ENCODE results near the gene UBN2.
"Not testable (repeated sequence)": the region's sequence is repeated elsewhere in the genome, so short reads cannot be mapped to it uniquely, and the experiment has no call there.

DNA sequence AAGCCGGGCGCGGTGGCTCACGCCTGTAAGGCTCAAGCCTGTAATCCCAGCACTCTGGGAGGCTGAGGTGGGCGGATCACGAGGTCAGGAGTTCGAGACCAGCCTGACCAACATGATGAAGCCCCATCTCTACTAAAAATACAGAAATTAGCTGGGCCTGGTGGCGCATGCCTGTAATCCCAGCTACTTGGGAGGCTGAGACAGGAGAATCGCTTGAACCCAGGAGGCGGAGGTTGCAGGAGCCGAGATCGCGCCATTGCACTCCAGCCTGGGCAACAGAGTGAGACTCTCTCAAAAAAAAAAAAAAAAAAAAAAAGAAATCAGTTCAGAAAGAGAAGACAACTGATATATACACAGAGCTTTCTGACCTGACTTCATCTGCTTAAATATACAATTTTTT lies 102.4 kb downstream of the UBN2 start:
- TF ChIP-seq, protein P1, sequence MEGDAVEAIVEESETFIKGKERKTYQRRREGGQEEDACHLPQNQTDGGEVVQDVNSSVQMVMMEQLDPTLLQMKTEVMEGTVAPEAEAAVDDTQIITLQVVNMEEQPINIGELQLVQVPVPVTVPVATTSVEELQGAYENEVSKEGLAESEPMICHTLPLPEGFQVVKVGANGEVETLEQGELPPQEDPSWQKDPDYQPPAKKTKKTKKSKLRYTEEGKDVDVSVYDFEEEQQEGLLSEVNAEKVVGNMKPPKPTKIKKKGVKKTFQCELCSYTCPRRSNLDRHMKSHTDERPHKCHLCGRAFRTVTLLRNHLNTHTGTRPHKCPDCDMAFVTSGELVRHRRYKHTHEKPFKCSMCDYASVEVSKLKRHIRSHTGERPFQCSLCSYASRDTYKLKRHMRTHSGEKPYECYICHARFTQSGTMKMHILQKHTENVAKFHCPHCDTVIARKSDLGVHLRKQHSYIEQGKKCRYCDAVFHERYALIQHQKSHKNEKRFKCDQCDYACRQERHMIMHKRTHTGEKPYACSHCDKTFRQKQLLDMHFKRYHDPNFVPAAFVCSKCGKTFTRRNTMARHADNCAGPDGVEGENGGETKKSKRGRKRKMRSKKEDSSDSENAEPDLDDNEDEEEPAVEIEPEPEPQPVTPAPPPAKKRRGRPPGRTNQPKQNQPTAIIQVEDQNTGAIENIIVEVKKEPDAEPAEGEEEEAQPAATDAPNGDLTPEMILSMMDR (IDR thresholded peaks at IDR 0.05): not testable (repeated sequence)
- not testable (repeated sequence) for TF ChIP-seq POLR2A (IDR thresholded peaks at IDR 0.05)

All from thyroid gland (tissue), 4 donors.